GM18951 (cell line): ENCODE results near the gene PRKN.
"Not testable (repeated sequence)": the region's sequence is repeated elsewhere in the genome, so short reads cannot be mapped to it uniquely, and the experiment has no call there.

ENCODE experiments used
- POLR2A ChIP-seq: IDR thresholded peaks from 4 replicates; pipeline ENCODE4 v1.6.1; 2011; ENCODE audit warnings: mild to moderate bottlenecking; ENCODE audit not compliant: insufficient read length, insufficient read depth; ENCODE audit errors: extremely low read depth
- in situ Hi-C: fragments of 300-500 bp; cut with MboI; formaldehyde crosslinking; loops from one replicate; pipeline ENCODE4 v1.12.0; 2022; ENCODE audit warnings: low sequenced_read_pairs, mixed read lengths, inconsistent platforms; ENCODE audit not compliant: unreplicated experiment

Gene PRKN

GRCh38 chr6:161890133-161890831 is 837.3 kb downstream of the PRKN start:
- in situ Hi-C loops = no loop called here

GRCh38 chr6:161889324-161889723 is 838.2 kb downstream of the PRKN start:
- no peak for TF ChIP-seq POLR2A
- in situ Hi-C loops = no loop called here

More at GRCh38 chr6:161890133-161890831, 837.3 kb downstream of the PRKN start:
- no peak for TF ChIP-seq POLR2A

GRCh38 chr6:161886545-161886944 is 841.0 kb downstream of the PRKN start:
- in situ Hi-C loops = not testable (repeated sequence)

GRCh38 chr6:161884782-161885181 is 842.8 kb downstream of the PRKN start:
- TF ChIP-seq POLR2A = no peak
- in situ Hi-C loops = no loop called here

- no peak for TF ChIP-seq POLR2A
- in situ Hi-C loops = no loop called here
Measured at GRCh38 chr6:161882196-161882765, 845.3 kb downstream of the PRKN start.

- in situ Hi-C loops = no loop called here
- TF ChIP-seq POLR2A = no peak
Measured at GRCh38 chr6:161880056-161880455, 847.5 kb downstream of the PRKN start.

- TF ChIP-seq POLR2A = no peak
- in situ Hi-C loops = no loop called here
Measured at GRCh38 chr6:161876231-161876630, 851.3 kb downstream of the PRKN start.

- no peak for TF ChIP-seq POLR2A
- in situ Hi-C loops = no loop called here
Measured at GRCh38 chr6:161870236-161870901, 857.2 kb downstream of the PRKN start.

GRCh38 chr6:161869491-161869890 is 858.1 kb downstream of the PRKN start:
- in situ Hi-C loops = no loop called here
- no peak for TF ChIP-seq POLR2A

- in situ Hi-C loops = no loop called here
- no peak for TF ChIP-seq POLR2A
Measured at GRCh38 chr6:161866570-161866969, 861.0 kb downstream of the PRKN start.

GRCh38 chr6:161861061-161861460 is 866.5 kb downstream of the PRKN start:
- in situ Hi-C loops = not testable (repeated sequence)

- in situ Hi-C loops = no loop called here
- no peak for TF ChIP-seq POLR2A
Measured at GRCh38 chr6:161853657-161854056, 873.9 kb downstream of the PRKN start.

GRCh38 chr6:161851486-161851885 is 876.1 kb downstream of the PRKN start:
- in situ Hi-C loops = not testable (repeated sequence)

- TF ChIP-seq POLR2A = no peak
- in situ Hi-C loops = no loop called here
Measured at GRCh38 chr6:161850562-161850961, 877.0 kb downstream of the PRKN start.
